ENCODE data around the gene UST. TPM values are rescaled to one million over a fixed set of nuclear protein-coding genes. Genes with fewer than 3 reads are reported as not detected.
A peak's percentile ranks its signal among the peaks of the same experiment; 100 is the strongest.

UST gene
- total RNA-seq, 1 experiment from 2014 or later: 6.1 TPM

GRCh38 chr6:148867862-148868261 is 121.0 kb downstream of the UST start:
- TF ChIP-seq CEBPB (IDR thresholded peaks at IDR 0.05; ENCODE audit: low read depth): no peak
- no peak for TF ChIP-seq RAD21 (IDR thresholded peaks at IDR 0.05; ENCODE audit: low read depth)
- no peak for TF ChIP-seq ATF3 (IDR thresholded peaks at IDR 0.05)
- no peak for TF ChIP-seq SP1 (IDR thresholded peaks at IDR 0.05; ENCODE audit: low read depth)
- no peak for TF ChIP-seq POLR2A (IDR thresholded peaks at IDR 0.05; ENCODE audit: borderline replicate concordance, extremely low read depth, insufficient read depth, insufficient read length)
- TF ChIP-seq POLR2AphosphoS5 (IDR thresholded peaks at IDR 0.05; ENCODE audit: low read depth, low read length): no peak
- no peak for TF ChIP-seq EZH2 (IDR thresholded peaks at IDR 0.05)
- no peak for TF ChIP-seq FOSL1 (IDR thresholded peaks at IDR 0.05; ENCODE audit: low read depth)
- TF ChIP-seq, protein P1, sequence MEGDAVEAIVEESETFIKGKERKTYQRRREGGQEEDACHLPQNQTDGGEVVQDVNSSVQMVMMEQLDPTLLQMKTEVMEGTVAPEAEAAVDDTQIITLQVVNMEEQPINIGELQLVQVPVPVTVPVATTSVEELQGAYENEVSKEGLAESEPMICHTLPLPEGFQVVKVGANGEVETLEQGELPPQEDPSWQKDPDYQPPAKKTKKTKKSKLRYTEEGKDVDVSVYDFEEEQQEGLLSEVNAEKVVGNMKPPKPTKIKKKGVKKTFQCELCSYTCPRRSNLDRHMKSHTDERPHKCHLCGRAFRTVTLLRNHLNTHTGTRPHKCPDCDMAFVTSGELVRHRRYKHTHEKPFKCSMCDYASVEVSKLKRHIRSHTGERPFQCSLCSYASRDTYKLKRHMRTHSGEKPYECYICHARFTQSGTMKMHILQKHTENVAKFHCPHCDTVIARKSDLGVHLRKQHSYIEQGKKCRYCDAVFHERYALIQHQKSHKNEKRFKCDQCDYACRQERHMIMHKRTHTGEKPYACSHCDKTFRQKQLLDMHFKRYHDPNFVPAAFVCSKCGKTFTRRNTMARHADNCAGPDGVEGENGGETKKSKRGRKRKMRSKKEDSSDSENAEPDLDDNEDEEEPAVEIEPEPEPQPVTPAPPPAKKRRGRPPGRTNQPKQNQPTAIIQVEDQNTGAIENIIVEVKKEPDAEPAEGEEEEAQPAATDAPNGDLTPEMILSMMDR (IDR thresholded peaks at IDR 0.05 in 2 of 3, conservative IDR thresholded peaks at IDR 0.05 in 1 of 3; ENCODE audit: borderline replicate concordance in 1 of 3, insufficient read depth in 1 of 3, low read depth in 2 of 3, low read length in 2 of 3): no peak
- TF ChIP-seq EGR1 (IDR thresholded peaks at IDR 0.05; ENCODE audit: low read depth): no peak
- TF ChIP-seq MAX (IDR thresholded peaks at IDR 0.05): no peak
- TF ChIP-seq, protein P2, sequence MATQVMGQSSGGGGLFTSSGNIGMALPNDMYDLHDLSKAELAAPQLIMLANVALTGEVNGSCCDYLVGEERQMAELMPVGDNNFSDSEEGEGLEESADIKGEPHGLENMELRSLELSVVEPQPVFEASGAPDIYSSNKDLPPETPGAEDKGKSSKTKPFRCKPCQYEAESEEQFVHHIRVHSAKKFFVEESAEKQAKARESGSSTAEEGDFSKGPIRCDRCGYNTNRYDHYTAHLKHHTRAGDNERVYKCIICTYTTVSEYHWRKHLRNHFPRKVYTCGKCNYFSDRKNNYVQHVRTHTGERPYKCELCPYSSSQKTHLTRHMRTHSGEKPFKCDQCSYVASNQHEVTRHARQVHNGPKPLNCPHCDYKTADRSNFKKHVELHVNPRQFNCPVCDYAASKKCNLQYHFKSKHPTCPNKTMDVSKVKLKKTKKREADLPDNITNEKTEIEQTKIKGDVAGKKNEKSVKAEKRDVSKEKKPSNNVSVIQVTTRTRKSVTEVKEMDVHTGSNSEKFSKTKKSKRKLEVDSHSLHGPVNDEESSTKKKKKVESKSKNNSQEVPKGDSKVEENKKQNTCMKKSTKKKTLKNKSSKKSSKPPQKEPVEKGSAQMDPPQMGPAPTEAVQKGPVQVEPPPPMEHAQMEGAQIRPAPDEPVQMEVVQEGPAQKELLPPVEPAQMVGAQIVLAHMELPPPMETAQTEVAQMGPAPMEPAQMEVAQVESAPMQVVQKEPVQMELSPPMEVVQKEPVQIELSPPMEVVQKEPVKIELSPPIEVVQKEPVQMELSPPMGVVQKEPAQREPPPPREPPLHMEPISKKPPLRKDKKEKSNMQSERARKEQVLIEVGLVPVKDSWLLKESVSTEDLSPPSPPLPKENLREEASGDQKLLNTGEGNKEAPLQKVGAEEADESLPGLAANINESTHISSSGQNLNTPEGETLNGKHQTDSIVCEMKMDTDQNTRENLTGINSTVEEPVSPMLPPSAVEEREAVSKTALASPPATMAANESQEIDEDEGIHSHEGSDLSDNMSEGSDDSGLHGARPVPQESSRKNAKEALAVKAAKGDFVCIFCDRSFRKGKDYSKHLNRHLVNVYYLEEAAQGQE (IDR thresholded peaks at IDR 0.05; ENCODE audit: low read depth): no peak
- TF ChIP-seq CBX3 (IDR thresholded peaks at IDR 0.05; ENCODE audit: low read depth): no peak
- no peak for TF ChIP-seq SIN3A (IDR thresholded peaks at IDR 0.05; ENCODE audit: low read depth)
- TF ChIP-seq EZH2phosphoT487 (IDR thresholded peaks at IDR 0.05; ENCODE audit: borderline replicate concordance): no peak
- no peak for TF ChIP-seq YY1 (IDR thresholded peaks at IDR 0.05; ENCODE audit: extremely low read depth, insufficient replicate concordance, low read depth, low read length)
- TF ChIP-seq TCF7L2 (IDR thresholded peaks at IDR 0.05; ENCODE audit: borderline replicate concordance, extremely low read depth, insufficient read depth, insufficient read length): no peak
- no peak for TF ChIP-seq JUND (IDR thresholded peaks at IDR 0.05)
- Histone ChIP-seq H3K9ac (ENCODE audit: low read length) (no peak overlapping the region), H3K79me2 (ENCODE audit: insufficient read depth, low read length) (no peaks in the 10 kb centered on the region), H3K27ac (ENCODE audit: low read depth, low read length) (no peak overlapping the region), H2AFZ (ENCODE audit: low read depth, low read length, poor library complexity, severe bottlenecking) (no peak overlapping the region), H4K20me1 (ENCODE audit: insufficient read depth) (no peaks in the 10 kb centered on the region), H3K4me1 (ENCODE audit: control insufficient read depth in 1 of 2, insufficient read depth in 2 of 2, low read length in 2 of 2) (peaks cover 0 to 20% of the 10 kb centered on the region in 2 experiments; a peak in 2 of 4 replicates), H3K27me3 (ENCODE audit: insufficient read depth, low read length) (no peaks in the 10 kb centered on the region), H3K9me2 (ENCODE audit: insufficient read depth) (no peaks in the 10 kb centered on the region), H3K4me2 (ENCODE audit: low read length) (0 out of 2 replicates have a peak overlapping the region, but pooled peaks have one; percentile 22), H3K4me3 (replicated peaks in 1 of 2; ENCODE audit: low read depth in 1 of 2, low read length in 2 of 2) (no peak overlapping the region), H3K9me3 (ENCODE audit: control insufficient read depth in 1 of 2, insufficient read depth in 1 of 2, low read depth in 1 of 2, low read length in 2 of 2) (no peaks in the 10 kb centered on the region), H3K36me3 (ENCODE audit: control insufficient read depth in 1 of 2, insufficient read depth in 2 of 2, low read length in 2 of 2) (no peaks in the 10 kb centered on the region)
- ChIA-PET RAD21 (ENCODE audit: low non-redundant PET in 1 of 2, low total read pairs in 2 of 2, uncharacterized antibody in 2 of 2, unreplicated experiment in 2 of 2) (no interaction called here), POLR2A (no interaction called here), CTCF (no interaction called here)
- intact Hi-C loops (cut with micrococcal nuclease): no loop called here
- no TSS peak for BruUV-seq (replicated peaks)
- ATAC-seq (no peak), DNase-seq (ENCODE audit: low read depth, low spot score) (no peak)
